HEK293 (cell line): ENCODE data around the gene SEMA3F.

ENCODE experiments used
- AEBP2 ChIP-seq: fragments of 450-650 bp; formaldehyde crosslinking; IDR thresholded peaks from 2 replicates; pipeline ENCODE4 v1.5.1; 2016; ENCODE audit warnings: missing biosample characterization, missing genetic modification characterization, borderline replicate concordance
- BCL6B ChIP-seq: fragments of 450-650 bp; formaldehyde crosslinking; IDR thresholded peaks from 2 replicates; pipeline ENCODE4 v1.5.1; 2017; ENCODE audit warnings: missing biosample characterization, missing genetic modification characterization
- EGR2 ChIP-seq: fragments of 450-650 bp; formaldehyde crosslinking; IDR thresholded peaks from 2 replicates; pipeline ENCODE4 v1.5.1; 2016; ENCODE audit warnings: low read depth, missing biosample characterization, missing genetic modification characterization
- GLI4 ChIP-seq: fragments of 450-650 bp; formaldehyde crosslinking; IDR thresholded peaks from 2 replicates; pipeline ENCODE4 v1.5.1; 2016; ENCODE audit warnings: missing biosample characterization, missing genetic modification characterization
- KLF16 ChIP-seq: fragments of 450-650 bp; formaldehyde crosslinking; IDR thresholded peaks from 2 replicates; pipeline ENCODE4 v1.5.1; 2017; ENCODE audit warnings: missing biosample characterization, missing genetic modification characterization
- SCRT1 ChIP-seq: fragments of 450-650 bp; formaldehyde crosslinking; IDR thresholded peaks from 2 replicates; pipeline ENCODE4 v1.5.1; 2016; ENCODE audit warnings: missing biosample characterization, missing genetic modification characterization, borderline replicate concordance
- SCRT2 ChIP-seq: fragments of 450-650 bp; formaldehyde crosslinking; IDR thresholded peaks from 2 replicates; pipeline ENCODE4 v1.5.1; 2016; ENCODE audit warnings: missing biosample characterization, missing genetic modification characterization
- ZBTB10 ChIP-seq: fragments of 450-650 bp; formaldehyde crosslinking; IDR thresholded peaks from 2 replicates; pipeline ENCODE4 v1.5.1; 2016; ENCODE audit warnings: missing biosample characterization, missing genetic modification characterization
- ZBTB20 ChIP-seq: fragments of 450-650 bp; formaldehyde crosslinking; IDR thresholded peaks from 2 replicates; pipeline ENCODE4 v1.5.1; 2016; ENCODE audit warnings: missing biosample characterization, missing genetic modification characterization
- ZBTB8A ChIP-seq: fragments of 450-650 bp; formaldehyde crosslinking; IDR thresholded peaks from 2 replicates; pipeline ENCODE4 v1.5.1; 2016; ENCODE audit warnings: missing biosample characterization, missing genetic modification characterization
- ZNF112 ChIP-seq: fragments of 450-650 bp; formaldehyde crosslinking; IDR thresholded peaks from 2 replicates; pipeline ENCODE4 v1.5.0; 2017; ENCODE audit warnings: missing biosample characterization, missing genetic modification characterization
- ZNF121 ChIP-seq: fragments of 450-650 bp; formaldehyde crosslinking; IDR thresholded peaks from 2 replicates; pipeline ENCODE4 v1.5.1; 2016; ENCODE audit warnings: missing biosample characterization, missing genetic modification characterization
- ZNF140 ChIP-seq: fragments of 450-650 bp; formaldehyde crosslinking; IDR thresholded peaks from 2 replicates; pipeline ENCODE4 v1.5.1; 2016; ENCODE audit warnings: missing biosample characterization, missing genetic modification characterization
- ZNF157 ChIP-seq: fragments of 450-650 bp; formaldehyde crosslinking; IDR thresholded peaks from 2 replicates; pipeline ENCODE4 v1.5.1; 2016; ENCODE audit warnings: missing biosample characterization, missing genetic modification characterization
- ZNF2 ChIP-seq: fragments of 450-650 bp; formaldehyde crosslinking; IDR thresholded peaks from 2 replicates; pipeline ENCODE4 v1.5.1; 2016; ENCODE audit warnings: missing biosample characterization, missing genetic modification characterization
- ZNF311 ChIP-seq: fragments of 450-650 bp; formaldehyde crosslinking; IDR thresholded peaks from 2 replicates; pipeline ENCODE4 v1.5.1; 2017; ENCODE audit warnings: missing biosample characterization, missing genetic modification characterization, borderline replicate concordance
- ZNF335 ChIP-seq: fragments of 450-650 bp; formaldehyde crosslinking; conservative IDR thresholded peaks from 2 replicates; pipeline ENCODE4 v1.5.1; 2016; ENCODE audit warnings: missing biosample characterization, missing genetic modification characterization
- ZNF501 ChIP-seq: fragments of 450-650 bp; formaldehyde crosslinking; IDR thresholded peaks from 2 replicates; pipeline ENCODE4 v1.5.1; 2016; ENCODE audit warnings: missing biosample characterization, missing genetic modification characterization
- ZNF600 ChIP-seq: fragments of 450-650 bp; formaldehyde crosslinking; IDR thresholded peaks from 2 replicates; pipeline ENCODE4 v1.5.1; 2016; ENCODE audit warnings: missing biosample characterization, missing genetic modification characterization
- ZNF610 ChIP-seq: fragments of 450-650 bp; formaldehyde crosslinking; IDR thresholded peaks from 2 replicates; pipeline ENCODE4 v1.5.1; 2016; ENCODE audit warnings: missing biosample characterization, missing genetic modification characterization, borderline replicate concordance
- ZNF707 ChIP-seq: fragments of 450-650 bp; formaldehyde crosslinking; IDR thresholded peaks from 2 replicates; pipeline ENCODE4 v1.5.1; 2016; ENCODE audit warnings: missing biosample characterization, missing genetic modification characterization
- ZNF830 ChIP-seq: fragments of 450-650 bp; IDR thresholded peaks from 2 replicates; pipeline ENCODE4 v1.5.0; 2018; ENCODE audit warnings: missing biosample characterization, missing genetic modification characterization, low read depth, mild to moderate bottlenecking, moderate library complexity
- ZSCAN16 ChIP-seq: fragments of 450-650 bp; formaldehyde crosslinking; IDR thresholded peaks from 2 replicates; pipeline ENCODE4 v1.5.1; 2016; ENCODE audit warnings: missing biosample characterization, missing genetic modification characterization
- TF ChIP-seq, protein P1 (sequence below): fragments of 450-650 bp; formaldehyde crosslinking; conservative IDR thresholded peaks from 2 replicates; pipeline ENCODE4 v1.5.1; 2016; ENCODE audit warnings: low read depth, missing biosample characterization, missing genetic modification characterization
- TF ChIP-seq, protein P2 (sequence below): fragments of 450-650 bp; formaldehyde crosslinking; IDR thresholded peaks from 2 replicates; pipeline ENCODE4 v1.5.1; 2016; ENCODE audit warnings: missing biosample characterization, missing genetic modification characterization
- TF ChIP-seq, protein P3 (sequence below): fragments of 450-650 bp; formaldehyde crosslinking; IDR thresholded peaks from 2 replicates; pipeline ENCODE4 v1.5.1; 2016; ENCODE audit warnings: missing biosample characterization, missing genetic modification characterization
- TF ChIP-seq, protein P4 (sequence below): sonication (generic); formaldehyde crosslinking; IDR thresholded peaks from 2 replicates; pipeline ENCODE4 v1.8.1; 2022; ENCODE audit warnings: mild to moderate bottlenecking, moderate library complexity, missing genetic modification reagents

Gene SEMA3F

DNA sequence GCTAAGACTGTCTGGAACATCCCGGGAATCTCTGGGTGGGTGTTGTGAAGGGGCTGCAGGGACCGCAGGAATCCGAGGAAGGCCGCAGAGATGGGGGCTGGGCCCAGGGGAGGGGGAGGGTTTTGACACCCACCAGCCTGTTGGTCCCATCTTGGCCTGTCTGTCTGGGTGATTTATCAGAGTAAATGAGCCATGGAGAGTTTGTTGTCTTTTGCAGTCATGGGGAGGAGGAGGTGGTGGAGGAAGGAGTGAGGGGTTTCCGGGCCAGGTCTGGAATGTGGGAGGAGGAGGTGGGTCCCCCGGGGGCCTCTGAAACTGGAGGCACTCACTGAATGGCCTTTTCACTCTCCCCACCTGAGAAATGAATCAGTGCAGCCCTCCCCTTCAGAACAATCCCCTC is 11.5 kb downstream of the SEMA3F start (continued):
- TF ChIP-seq BCL6B (tag by site-specific recombination) (no peak), ZNF140 (tag by site-specific recombination) (no peak), ZNF707 (tag by site-specific recombination) (no peak), SCRT1 (tag by site-specific recombination) (no peak), ZNF112 (tag by site-specific recombination) (no peak), ZNF610 (tag by site-specific recombination) (no peak), ZNF501 (tag by site-specific recombination) (no peak), AEBP2 (tag by site-specific recombination) (no peak), ZNF335 (no peak), ZBTB8A (tag by site-specific recombination) (no peak), ZNF600 (tag by site-specific recombination) (no peak), KLF16 (tag by site-specific recombination) (0 out of 2 replicates have a peak, but pooled peaks have one; percentile 33), SCRT2 (peak; percentile 55; the same call in 1 of the 2 replicates), ZNF2 (tag by site-specific recombination) (no peak), ZBTB10 (tag by site-specific recombination) (no peak), GLI4 (tag by site-specific recombination) (no peak), ZNF830 (tag by site-specific recombination) (no peak), ZSCAN16 (tag by site-specific recombination) (no peak), EGR2 (tag by site-specific recombination) (peak; percentile 96), ZNF311 (tag by site-specific recombination) (no peak), ZBTB20 (tag by site-specific recombination) (no peak), ZNF121 (tag by site-specific recombination) (no peak), ZNF157 (tag by site-specific recombination) (no peak)
- TF ChIP-seq, protein P1, sequence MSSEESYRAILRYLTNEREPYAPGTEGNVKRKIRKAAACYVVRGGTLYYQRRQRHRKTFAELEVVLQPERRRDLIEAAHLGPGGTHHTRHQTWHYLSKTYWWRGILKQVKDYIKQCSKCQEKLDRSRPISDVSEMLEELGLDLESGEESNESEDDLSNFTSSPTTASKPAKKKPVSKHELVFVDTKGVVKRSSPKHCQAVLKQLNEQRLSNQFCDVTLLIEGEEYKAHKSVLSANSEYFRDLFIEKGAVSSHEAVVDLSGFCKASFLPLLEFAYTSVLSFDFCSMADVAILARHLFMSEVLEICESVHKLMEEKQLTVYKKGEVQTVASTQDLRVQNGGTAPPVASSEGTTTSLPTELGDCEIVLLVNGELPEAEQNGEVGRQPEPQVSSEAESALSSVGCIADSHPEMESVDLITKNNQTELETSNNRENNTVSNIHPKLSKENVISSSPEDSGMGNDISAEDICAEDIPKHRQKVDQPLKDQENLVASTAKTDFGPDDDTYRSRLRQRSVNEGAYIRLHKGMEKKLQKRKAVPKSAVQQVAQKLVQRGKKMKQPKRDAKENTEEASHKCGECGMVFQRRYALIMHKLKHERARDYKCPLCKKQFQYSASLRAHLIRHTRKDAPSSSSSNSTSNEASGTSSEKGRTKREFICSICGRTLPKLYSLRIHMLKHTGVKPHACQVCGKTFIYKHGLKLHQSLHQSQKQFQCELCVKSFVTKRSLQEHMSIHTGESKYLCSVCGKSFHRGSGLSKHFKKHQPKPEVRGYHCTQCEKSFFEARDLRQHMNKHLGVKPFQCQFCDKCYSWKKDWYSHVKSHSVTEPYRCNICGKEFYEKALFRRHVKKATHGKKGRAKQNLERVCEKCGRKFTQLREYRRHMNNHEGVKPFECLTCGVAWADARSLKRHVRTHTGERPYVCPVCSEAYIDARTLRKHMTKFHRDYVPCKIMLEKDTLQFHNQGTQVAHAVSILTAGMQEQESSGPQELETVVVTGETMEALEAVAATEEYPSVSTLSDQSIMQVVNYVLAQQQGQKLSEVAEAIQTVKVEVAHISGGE: no peak
- TF ChIP-seq, protein P2, sequence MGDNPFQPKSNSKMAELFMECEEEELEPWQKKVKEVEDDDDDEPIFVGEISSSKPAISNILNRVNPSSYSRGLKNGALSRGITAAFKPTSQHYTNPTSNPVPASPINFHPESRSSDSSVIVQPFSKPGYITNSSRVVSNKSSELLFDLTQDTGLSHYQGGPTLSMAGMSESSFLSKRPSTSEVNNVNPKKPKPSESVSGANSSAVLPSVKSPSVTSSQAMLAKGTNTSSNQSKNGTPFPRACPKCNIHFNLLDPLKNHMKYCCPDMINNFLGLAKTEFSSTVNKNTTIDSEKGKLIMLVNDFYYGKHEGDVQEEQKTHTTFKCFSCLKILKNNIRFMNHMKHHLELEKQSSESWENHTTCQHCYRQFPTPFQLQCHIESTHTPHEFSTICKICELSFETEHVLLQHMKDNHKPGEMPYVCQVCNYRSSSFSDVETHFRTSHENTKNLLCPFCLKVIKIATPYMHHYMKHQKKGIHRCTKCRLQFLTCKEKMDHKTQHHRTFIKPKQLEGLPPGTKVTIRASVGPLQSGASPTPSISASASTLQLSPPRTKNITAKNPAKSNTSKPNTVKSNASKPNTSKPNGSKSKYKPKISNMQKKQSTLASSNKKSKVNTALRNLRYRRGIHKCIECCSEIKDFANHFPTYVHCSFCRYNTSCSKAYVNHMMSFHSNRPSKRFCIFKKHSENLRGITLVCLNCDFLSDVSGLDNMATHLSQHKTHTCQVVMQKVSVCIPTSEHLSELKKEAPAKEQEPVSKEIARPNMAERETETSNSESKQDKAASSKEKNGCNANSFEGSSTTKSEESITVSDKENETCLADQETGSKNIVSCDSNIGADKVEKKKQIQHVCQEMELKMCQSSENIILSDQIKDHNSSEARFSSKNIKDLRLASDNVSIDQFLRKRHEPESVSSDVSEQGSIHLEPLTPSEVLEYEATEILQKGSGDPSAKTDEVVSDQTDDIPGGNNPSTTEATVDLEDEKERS (tag by site-specific recombination): no peak
- TF ChIP-seq, protein P3, sequence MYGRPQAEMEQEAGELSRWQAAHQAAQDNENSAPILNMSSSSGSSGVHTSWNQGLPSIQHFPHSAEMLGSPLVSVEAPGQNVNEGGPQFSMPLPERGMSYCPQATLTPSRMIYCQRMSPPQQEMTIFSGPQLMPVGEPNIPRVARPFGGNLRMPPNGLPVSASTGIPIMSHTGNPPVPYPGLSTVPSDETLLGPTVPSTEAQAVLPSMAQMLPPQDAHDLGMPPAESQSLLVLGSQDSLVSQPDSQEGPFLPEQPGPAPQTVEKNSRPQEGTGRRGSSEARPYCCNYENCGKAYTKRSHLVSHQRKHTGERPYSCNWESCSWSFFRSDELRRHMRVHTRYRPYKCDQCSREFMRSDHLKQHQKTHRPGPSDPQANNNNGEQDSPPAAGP (tag by site-specific recombination): peak; percentile 27; the same call in 1 of the 2 replicates
- TF ChIP-seq, protein P4, sequence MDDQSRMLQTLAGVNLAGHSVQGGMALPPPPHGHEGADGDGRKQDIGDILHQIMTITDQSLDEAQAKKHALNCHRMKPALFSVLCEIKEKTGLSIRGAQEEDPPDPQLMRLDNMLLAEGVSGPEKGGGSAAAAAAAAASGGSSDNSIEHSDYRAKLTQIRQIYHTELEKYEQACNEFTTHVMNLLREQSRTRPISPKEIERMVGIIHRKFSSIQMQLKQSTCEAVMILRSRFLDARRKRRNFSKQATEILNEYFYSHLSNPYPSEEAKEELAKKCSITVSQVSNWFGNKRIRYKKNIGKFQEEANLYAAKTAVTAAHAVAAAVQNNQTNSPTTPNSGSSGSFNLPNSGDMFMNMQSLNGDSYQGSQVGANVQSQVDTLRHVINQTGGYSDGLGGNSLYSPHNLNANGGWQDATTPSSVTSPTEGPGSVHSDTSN (CRISPR knock-in tag): no peak
